HL-60 (cell line): Measurements from ENCODE around the gene AFF1.

Source experiments
- POLR2AphosphoS5 ChIP-seq: IDR thresholded peaks from 2 replicates; pipeline ENCODE4 v1.6.1; 2012; ENCODE audit warnings: low read depth
- TF ChIP-seq, protein P1 (sequence below): IDR thresholded peaks from one replicate; pipeline ENCODE4 v1.5.1; 2011; ENCODE audit warnings: low read length, control low read depth, inconsistent platforms; ENCODE audit not compliant: insufficient read depth

DNA sequence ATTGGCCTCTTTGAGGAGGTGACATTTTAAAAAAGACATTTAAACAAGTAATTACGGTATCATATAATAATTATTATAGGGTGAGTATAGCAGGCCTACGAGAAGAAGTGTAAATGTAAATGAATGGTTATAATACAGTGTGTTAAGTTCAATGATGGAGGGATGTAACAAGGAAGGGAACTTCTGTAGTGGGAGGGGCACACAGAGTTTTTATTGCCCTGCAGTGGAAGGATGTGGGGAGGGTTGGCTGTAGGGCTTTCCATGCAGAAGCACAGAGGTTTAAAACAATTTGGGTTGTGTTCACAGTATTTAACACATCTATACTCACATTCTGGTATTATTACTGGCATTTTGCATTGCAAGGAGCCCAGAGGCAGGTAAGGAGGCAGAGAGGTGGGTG, 41.1 kb downstream of the AFF1 start:
- TF ChIP-seq, protein P1, sequence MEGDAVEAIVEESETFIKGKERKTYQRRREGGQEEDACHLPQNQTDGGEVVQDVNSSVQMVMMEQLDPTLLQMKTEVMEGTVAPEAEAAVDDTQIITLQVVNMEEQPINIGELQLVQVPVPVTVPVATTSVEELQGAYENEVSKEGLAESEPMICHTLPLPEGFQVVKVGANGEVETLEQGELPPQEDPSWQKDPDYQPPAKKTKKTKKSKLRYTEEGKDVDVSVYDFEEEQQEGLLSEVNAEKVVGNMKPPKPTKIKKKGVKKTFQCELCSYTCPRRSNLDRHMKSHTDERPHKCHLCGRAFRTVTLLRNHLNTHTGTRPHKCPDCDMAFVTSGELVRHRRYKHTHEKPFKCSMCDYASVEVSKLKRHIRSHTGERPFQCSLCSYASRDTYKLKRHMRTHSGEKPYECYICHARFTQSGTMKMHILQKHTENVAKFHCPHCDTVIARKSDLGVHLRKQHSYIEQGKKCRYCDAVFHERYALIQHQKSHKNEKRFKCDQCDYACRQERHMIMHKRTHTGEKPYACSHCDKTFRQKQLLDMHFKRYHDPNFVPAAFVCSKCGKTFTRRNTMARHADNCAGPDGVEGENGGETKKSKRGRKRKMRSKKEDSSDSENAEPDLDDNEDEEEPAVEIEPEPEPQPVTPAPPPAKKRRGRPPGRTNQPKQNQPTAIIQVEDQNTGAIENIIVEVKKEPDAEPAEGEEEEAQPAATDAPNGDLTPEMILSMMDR = no peak
- TF ChIP-seq POLR2AphosphoS5 = no peak
